Heart right ventricle (tissue), 16 donors: ENCODE data around the gene SCN5A. TPM values are rescaled to one million over a fixed set of nuclear protein-coding genes. Genes with fewer than 3 reads are reported as not detected.

Experiments used
- ATAC-seq, 8 donors: fragments of 200-7000 bp; cut with Tn5 transposase; one replicate each; pipeline ENCODE4 v1.9.1; 2020; ENCODE audit warnings: mild to moderate bottlenecking in 8 of 8, moderate library complexity in 8 of 8, moderate number of reproducible peaks in 1 of 8
- DNase-seq, 2 donors: peaks; one replicate each; pipeline ENCODE4 v3.0.0-alpha.2; 2020
- H3K27ac ChIP-seq, 10 donors: fragments of 200-600 bp; sonication (generic) in 2 of 10; one replicate each; pipeline versions ENCODE4 v1.5.0 to v1.8.0; 2020 to 2022; ENCODE audit warnings: mild to moderate bottlenecking in 3 of 10
- H3K27me3 ChIP-seq, 7 donors: fragments of 200-600 bp; one replicate each; pipeline ENCODE4 v1.8.0; 2021 to 2022; ENCODE audit warnings: mild to moderate bottlenecking in 2 of 7
- H3K36me3 ChIP-seq, 9 donors: fragments of 200-600 bp; sonication (generic) in 1 of 9; one replicate each; pipeline versions ENCODE4 v1.5.0 to v1.8.0; 2020 to 2022; ENCODE audit warnings: mild to moderate bottlenecking in 2 of 9
- H3K4me1 ChIP-seq, 9 donors: fragments of 200-600 bp; sonication (generic) in 1 of 9; one replicate each; pipeline versions ENCODE4 v1.5.0 to v1.8.0; 2020 to 2022; ENCODE audit warnings: mild to moderate bottlenecking in 4 of 9
- H3K4me3 ChIP-seq, 10 donors: fragments of 200-600 bp; sonication (generic) in 2 of 10; one replicate each; pipeline versions ENCODE4 v1.5.0 to v1.8.0; 2020 to 2022; ENCODE audit warnings: mild to moderate bottlenecking in 7 of 10, moderate library complexity in 2 of 10
- H3K9me3 ChIP-seq, 11 donors: fragments of 200-600 bp in 10 of 11; sonication (generic) in 2 of 11; one replicate each; pipeline versions ENCODE4 v1.5.0 to v1.8.0; 2013 to 2022; ENCODE audit warnings: mild to moderate bottlenecking in 2 of 11, control low read depth in 1 of 11, moderate library complexity in 1 of 11
- WGBS, 2 donors: extraction: QIAGEN DNeasy Blood & Tissue Kit; methylation state at CpG; one replicate each; pipeline ENCODE4 v1.1.7; 2013; ENCODE audit warnings: inconsistent platforms in 1 of 2; 5-methylcytosine and 5-hydroxymethylcytosine counted together
- intact Hi-C, 10 donors: fragments of 100-400 bp; cut with DNase I; formaldehyde crosslinking; loops; one replicate each; pipeline versions ENCODE4 v1.11.1 to v1.14.2; 2022
- polyA plus RNA-seq, 2 donors: library from polyadenylated mRNA; stranded (reverse); fragments of 200-250 nt; gene quantifications; one replicate each; pipeline ENCODE4 v1.2.3, GENCODE V29; 2013
- total RNA-seq, 10 donors: library from RNA; stranded (reverse); fragmentation: NEBNext Ultra II Directional in 3 of 10; extraction: Animal tissue kit (Norgen Biotek cat#: 25700) in 3 of 10; gene quantifications; one replicate each; pipeline versions ENCODE4 v1.2.1 to v1.2.4, GENCODE V29; 2021 to 2023
- TF ChIP-seq, protein P1 (sequence below), 9 donors: fragments of 200-600 bp; sonication (generic) in 2 of 9; IDR thresholded peaks; one replicate each; pipeline versions ENCODE4 v1.5.0 to v1.8.0; 2021 to 2022; ENCODE audit warnings: antibody characterized with exemption in 9 of 9, mild to moderate bottlenecking in 5 of 9, moderate library complexity in 1 of 9
- donor health status: Arrhythmogenic right ventricular cardiomyopathy.
- donor health status: ischemic (EF 13 %, LVEDD 7.1; RV severe dilation, severe dysfunction).
- donor health status: healthy with polysubstance abuse.
- donor health status: DM: no; HTN: yes; CAD: no.
- donor health status: DM: no; HTN: no; CAD: no.
- donor health status: ischemic (EF 25% LVEDD 6.9; RV normal size, moderate dysfunction).
- donor health status: ischemic (EF 25% LVEDD 5.7; RV mildly dilated, moderate dysfunction).
- donor health status: healthy.
- donor health status: DM: yes; HTN: yes; CAD: no.
- donor health status: Ischemic cardiomyopathy.
- donor health status: ischemic (EF 35%, LVEDD 5.7; RV mildly dilated, moderate dysfunction).
- donor health status: nonischemic (EF 11% LVEDD 7.7; RV severe dilation, severe dysfunction).
- donor health status: DM: yes; HTN: yes; CAD: no.
- donor health status: PGD.
- donor health status: ischemic (EF 29% LVEDD 5.4; RV normal size, mild dysfunction).
- donor health status: nonischemic (EF 23%, LVEDD 6.1; RV moderate dilation, normal function).

SCN5A gene
- total and polyA plus RNA-seq, 12 donors: 29.9 to 254 (median 177) TPM

GRCh38 chr3:38519651-38520050 is 129.8 kb downstream of the SCN5A start:
- no peak overlapping the region for H3K4me3 ChIP-seq
- peaks cover 0 to 72% (median 21%) of the 10 kb centered on the region in 9 donors for H3K36me3 ChIP-seq
- peak overlapping the region in 9 of 10 donors; percentile 37 to 75 (median 66) for H3K27ac ChIP-seq
- 26 to 34% methylated on average over 5 of the region's 5 CpGs for WGBS, 2 donors
- intact Hi-C loops: loop anchor here (2.0 to 10.0 kb wide), 8 partner anchors 58 to 515 kb away; no protein-coding TSS in a partner anchor
- H3K27me3 ChIP-seq: no peaks in the 10 kb centered on the region
- ATAC-seq (peak in 1 of 8 donors; percentile 22), DNase-seq (no peak)
- H3K9me3 ChIP-seq: peaks cover 0 to 10% (median 0%) of the 10 kb centered on the region in 11 donors
- peaks cover 0 to 37% (median 16%) of the 10 kb centered on the region in 9 donors for H3K4me1 ChIP-seq
- TF ChIP-seq, protein P1, sequence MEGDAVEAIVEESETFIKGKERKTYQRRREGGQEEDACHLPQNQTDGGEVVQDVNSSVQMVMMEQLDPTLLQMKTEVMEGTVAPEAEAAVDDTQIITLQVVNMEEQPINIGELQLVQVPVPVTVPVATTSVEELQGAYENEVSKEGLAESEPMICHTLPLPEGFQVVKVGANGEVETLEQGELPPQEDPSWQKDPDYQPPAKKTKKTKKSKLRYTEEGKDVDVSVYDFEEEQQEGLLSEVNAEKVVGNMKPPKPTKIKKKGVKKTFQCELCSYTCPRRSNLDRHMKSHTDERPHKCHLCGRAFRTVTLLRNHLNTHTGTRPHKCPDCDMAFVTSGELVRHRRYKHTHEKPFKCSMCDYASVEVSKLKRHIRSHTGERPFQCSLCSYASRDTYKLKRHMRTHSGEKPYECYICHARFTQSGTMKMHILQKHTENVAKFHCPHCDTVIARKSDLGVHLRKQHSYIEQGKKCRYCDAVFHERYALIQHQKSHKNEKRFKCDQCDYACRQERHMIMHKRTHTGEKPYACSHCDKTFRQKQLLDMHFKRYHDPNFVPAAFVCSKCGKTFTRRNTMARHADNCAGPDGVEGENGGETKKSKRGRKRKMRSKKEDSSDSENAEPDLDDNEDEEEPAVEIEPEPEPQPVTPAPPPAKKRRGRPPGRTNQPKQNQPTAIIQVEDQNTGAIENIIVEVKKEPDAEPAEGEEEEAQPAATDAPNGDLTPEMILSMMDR (IDR thresholded peaks at IDR 0.05): no peak

GRCh38 chr3:38519000-38519399 is 130.5 kb downstream of the SCN5A start:
- Histone ChIP-seq H3K27ac (peak overlapping the region in 7 of 10 donors; percentile 39 to 75 (median 68)), H3K27me3 (no peaks in the 10 kb centered on the region), H3K4me1 (peaks cover 0 to 37% (median 16%) of the 10 kb centered on the region in 9 donors), H3K4me3 (no peak overlapping the region), H3K9me3 (peaks cover 0 to 10% (median 0%) of the 10 kb centered on the region in 11 donors), H3K36me3 (peaks cover 0 to 72% (median 17%) of the 10 kb centered on the region in 9 donors)
- ATAC-seq (no peak), DNase-seq (no peak)
- WGBS, 2 donors: 49 to 50% methylated on average over 1 of the region's 1 CpG
- TF ChIP-seq, protein P1 (IDR thresholded peaks at IDR 0.05): no peak
- intact Hi-C loops: loop anchor here in 1 of 10 donors (5.0 kb wide), 1 partner anchor 133 kb away; no protein-coding TSS in a partner anchor

GRCh38 chr3:38516669-38517068 is 132.8 kb downstream of the SCN5A start:
- TF ChIP-seq, protein P1 (IDR thresholded peaks at IDR 0.05): no peak
- 2 to 92% methylated on average over 1 of the region's 1 CpG for WGBS, 2 donors
- Histone ChIP-seq H3K36me3 (peaks cover 0 to 73% (median 16%) of the 10 kb centered on the region in 9 donors), H3K4me3 (no peak overlapping the region), H3K27me3 (no peaks in the 10 kb centered on the region), H3K27ac (no peak overlapping the region), H3K4me1 (peaks cover 0 to 29% (median 16%) of the 10 kb centered on the region in 9 donors), H3K9me3 (peaks cover 0 to 10% (median 0%) of the 10 kb centered on the region in 11 donors)
- no peak for ATAC-seq
- intact Hi-C loops: loop anchor here in 1 of 10 donors (5.0 kb wide), 1 partner anchor 136 kb away; no protein-coding TSS in a partner anchor
- no peak for DNase-seq

DNA sequence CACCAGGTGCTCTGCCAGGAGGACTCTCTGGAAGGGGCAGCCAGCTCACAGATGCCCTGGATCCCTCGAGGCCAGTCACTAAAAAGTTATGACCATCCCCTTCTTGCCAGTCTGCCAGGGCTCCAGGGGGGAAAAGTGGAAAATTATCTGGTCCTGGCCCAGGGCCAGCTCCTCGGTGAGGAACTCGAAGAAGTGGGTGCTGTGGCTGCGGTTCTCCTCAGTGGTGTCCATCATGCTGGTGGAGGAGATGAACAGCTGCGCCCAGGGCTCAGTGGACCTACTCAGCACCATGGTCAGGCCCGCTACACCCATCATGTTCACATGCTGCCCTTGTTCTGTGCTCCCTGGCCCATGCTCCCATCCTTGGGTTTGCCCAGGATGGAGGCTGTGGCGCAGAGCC is 134.1 kb downstream of the SCN5A start:
- Histone ChIP-seq H3K36me3 (peaks cover 0 to 84% (median 16%) of the 10 kb centered on the region in 9 donors), H3K4me3 (no peak overlapping the region), H3K27me3 (no peaks in the 10 kb centered on the region), H3K9me3 (peaks cover 0 to 10% (median 0%) of the 10 kb centered on the region in 11 donors), H3K27ac (no peak overlapping the region), H3K4me1 (peaks cover 0 to 16% (median 10%) of the 10 kb centered on the region in 9 donors)
- ATAC-seq: no peak
- TF ChIP-seq, protein P1 (IDR thresholded peaks at IDR 0.05): no peak
- intact Hi-C loops: loop anchor here in 1 of 10 donors (5.0 kb wide), 1 partner anchor 137 kb away; no protein-coding TSS in a partner anchor
- DNase-seq: no peak
- 89 to 93% methylated on average over 7 of the region's 7 CpGs for WGBS, 2 donors
